AG08395 (cell line): ENCODE results near the gene TRAPPC1.
A peak's percentile ranks its signal among the peaks of the same experiment; 100 is the strongest.

Experiments used
- DNase-seq: peaks from one replicate; pipeline ENCODE4 v3.0.0; 2012; ENCODE audit warnings: mixed read lengths, low spot score

Gene TRAPPC1

DNA sequence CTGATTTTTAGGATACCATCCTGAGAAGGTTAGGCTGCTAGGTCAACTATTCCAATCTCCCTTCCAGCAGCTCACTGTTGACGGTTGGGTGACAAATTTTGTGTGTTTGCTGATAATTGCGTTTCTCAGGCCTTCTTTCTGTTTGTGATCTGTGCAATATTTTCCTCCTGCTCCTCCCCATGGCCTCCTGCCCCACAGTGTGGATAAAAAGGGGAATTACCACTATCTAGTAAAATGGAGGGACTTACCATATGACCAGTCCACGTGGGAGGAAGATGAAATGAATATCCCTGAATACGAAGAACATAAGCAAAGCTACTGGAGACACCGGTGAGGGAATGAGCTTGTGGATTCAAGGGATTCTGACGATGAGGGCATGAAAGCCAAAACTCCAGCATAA, 34.0 kb downstream of the TRAPPC1 start:
- peak; percentile 77 for DNase-seq

DNA sequence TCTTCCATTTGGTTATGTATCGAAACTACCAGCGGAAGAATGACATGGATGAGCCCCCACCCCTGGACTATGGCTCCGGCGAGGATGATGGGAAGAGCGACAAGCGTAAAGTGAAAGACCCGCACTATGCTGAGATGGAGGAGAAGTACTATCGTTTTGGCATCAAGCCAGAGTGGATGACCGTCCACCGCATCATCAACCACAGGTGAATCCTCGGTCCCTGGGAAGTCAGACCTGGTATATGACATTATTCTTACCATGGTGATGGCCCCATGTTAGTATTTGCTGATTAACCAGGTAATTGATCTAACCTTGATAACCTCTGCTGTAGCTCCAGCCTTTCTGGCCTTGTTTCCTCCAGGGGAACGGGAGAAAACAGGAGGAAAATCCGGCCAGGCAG, 34.7 kb downstream of the TRAPPC1 start:
- no peak for DNase-seq

DNA sequence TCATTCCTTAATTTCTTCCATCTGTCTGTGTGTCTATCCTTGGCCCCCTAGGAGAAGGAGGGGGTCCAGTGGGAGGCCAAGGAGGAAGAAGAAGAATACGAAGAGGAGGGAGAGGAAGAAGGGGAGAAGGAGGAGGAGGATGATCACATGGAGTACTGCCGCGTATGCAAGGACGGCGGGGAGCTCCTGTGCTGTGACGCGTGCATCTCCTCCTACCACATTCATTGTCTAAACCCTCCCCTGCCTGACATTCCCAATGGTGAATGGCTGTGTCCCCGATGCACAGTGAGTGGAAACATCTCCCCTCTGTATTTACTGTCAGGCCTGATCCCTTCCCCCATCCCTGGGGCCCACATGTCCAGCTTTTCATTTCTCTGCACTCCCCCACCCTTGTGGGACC, 36.9 kb downstream of the TRAPPC1 start:
- DNase-seq = no peak

DNA sequence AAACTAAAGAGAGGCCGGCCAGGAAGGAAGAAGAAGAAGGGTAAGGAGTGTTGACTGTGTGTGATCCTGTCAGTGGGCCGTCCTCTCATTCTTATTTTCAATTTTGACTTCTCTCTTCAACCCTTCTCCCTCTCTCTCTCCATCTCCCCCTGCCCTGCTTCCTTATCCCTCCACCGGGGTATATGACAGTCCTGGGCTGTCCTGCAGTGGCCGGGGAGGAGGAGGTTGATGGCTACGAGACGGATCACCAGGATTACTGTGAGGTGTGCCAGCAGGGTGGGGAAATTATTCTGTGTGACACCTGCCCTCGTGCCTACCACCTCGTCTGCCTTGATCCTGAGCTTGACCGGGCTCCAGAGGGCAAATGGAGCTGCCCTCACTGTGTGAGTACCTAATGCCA, 37.5 kb downstream of the TRAPPC1 start:
- no peak for DNase-seq

DNA sequence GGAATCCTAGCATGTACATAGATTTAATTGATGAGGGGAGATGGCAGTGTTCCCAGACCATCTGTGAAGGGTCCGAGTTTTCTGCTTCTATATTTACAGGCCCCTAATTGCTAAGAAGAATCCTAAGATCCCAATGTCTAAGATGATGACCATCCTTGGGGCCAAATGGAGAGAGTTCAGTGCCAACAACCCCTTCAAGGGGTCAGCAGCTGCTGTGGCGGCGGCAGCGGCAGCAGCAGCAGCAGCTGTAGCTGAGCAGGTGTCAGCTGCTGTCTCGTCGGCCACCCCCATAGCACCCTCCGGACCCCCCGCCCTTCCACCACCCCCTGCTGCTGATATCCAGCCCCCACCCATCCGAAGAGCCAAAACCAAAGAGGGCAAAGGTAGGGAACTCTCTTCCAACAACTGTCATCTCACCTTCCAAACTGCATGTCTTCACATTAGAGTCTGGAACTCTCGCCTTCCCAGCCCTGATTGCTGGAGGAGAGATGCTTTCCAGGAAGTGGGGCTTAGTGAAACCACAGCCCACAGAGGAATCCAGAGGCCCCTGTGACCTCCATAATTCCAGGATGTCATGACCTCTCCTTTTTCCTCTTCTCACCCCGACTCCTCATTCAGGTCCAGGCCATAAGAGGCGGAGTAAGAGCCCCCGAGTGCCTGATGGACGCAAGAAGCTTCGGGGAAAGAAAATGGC, 38.4 kb downstream of the TRAPPC1 start:
- no peak for DNase-seq

DNA sequence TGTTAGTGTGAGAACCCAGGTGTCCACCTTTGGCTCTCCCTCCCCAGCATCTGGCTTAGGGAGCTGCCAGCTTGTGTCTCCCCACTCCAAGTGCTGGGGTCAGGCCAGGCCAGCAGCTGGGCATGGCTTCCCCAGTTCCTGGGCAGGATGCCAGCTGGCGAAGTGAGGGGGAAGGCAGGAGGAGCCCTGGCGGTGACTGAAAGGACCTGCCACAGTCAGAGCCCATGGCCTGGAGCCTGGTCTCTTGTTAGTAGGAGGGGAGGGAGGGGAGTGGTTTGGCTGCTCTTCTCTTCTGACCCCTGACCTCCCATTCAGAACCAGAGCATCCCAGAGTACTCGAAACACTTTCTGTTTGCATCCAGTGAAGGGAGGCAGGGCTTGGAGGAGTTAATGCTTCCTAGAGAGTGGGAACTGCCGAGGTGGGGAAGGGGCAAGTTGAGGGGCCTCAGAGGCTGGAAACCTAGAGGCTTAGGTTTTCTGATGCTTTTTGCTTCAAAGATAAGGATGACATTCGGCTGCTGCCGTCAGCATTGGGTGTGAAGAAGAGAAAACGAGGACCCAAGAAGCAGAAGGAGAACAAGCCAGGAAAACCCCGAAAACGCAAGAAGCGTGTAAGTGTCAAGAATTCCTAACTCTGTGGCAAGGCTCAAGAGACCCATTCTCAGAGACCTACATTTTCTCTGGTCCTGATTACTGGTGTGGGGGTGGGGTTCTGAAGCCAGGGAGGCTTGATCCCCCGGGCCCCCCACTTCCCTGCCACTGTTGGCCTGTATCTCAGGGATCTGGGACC, 42.4 kb downstream of the TRAPPC1 start:
- DNase-seq = peak; percentile 96

DNA sequence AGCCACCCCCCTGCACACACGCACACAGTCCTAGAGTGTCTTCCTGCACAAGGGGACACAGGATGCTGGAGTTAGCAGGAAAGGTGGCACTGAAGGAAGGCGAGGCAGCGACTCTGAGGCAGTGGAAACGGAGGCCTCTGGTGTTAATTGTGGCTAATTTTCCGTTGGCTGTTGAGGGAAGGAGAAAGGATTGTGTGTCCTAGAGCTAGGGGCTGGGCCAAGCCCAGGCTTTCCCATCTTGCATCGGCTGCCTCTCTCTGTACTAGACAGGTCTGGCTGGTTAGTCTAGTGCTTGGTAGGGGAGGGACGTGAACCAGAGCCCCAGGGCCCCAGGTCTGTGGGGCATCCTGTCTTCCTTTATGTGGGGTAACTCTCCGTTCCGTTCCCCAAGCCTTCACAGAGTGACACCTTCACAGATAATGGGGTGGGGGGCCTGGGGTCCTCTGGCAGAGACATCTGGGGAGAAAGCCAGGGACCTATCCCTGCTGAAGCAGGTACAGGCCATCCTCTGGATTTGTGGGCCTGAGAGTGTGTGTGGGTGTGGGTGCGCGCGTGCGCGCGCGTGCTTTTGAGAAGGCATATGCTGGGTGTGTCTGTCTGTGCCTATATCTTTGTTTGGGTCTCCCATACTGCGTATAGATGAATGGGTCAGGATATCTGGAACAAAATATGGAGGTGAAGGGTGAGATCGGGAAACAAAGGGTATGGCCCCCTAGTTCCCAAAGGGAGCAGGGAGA, 43.4 kb downstream of the TRAPPC1 start, which contains the start of gene CHD3:
Gene CHD3, plus strand, starts transcription at position 606 of the 737 bp plus-strand sequence. CDS start 212 bp downstream, outside the sequence.
- no peak for DNase-seq

DNA sequence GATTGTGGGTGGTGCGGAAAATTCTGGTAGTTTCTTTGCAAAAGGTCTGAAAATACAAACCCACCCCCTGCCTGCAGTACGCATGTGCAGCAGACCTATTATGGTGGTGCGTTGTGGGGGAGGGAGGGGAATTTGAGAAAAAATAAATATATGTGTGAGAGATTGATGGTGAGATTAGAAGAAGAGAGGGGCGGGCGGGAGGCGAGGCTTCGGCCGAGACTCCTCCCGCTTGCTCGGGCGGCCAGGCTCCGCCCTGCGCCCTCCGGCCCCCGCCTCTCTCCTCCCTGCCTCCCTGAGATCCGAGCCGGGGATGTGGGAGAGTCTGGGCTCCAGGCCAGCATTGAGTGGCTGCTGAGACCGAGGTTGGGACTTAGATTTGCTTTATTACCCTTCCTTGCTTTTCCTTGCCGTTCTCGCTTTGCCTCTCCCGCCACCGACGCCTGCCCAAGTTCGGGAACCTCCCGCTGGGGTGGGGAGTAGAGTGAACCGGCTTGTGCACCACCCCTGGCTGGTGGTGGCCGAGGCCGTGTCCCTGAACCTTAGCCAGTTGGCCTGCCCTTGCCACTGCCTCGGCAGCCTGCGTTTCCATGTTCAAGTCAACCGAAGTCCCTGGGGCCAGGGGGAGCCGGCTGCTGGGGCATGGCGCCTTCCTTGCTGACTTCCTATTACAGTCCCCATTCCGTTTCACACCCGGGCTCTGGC, 44.1 kb downstream of the TRAPPC1 start:
- peak; percentile 96 for DNase-seq

DNA sequence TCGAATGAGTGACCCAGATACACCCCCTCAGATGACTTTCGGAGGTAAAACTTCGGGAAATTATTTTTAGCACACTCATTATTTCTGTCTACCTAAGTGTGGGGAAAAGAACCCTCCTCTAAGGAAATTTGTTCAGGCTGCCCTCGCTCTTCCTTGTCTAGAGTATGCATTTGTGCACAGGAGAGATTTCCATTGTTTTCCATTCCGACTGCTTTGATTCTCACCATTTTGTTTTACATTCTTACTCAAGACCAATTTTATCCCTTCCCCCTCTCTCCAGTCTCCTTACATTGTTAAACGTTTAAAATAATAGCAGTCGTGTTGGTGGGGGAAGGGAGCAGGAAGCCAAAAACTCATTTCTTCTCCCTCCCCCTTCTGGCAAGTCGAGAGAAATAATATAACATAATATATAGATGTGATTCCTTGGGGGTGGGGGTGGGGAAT, 44.7 kb downstream of the TRAPPC1 start:
- DNase-seq = no peak

DNA sequence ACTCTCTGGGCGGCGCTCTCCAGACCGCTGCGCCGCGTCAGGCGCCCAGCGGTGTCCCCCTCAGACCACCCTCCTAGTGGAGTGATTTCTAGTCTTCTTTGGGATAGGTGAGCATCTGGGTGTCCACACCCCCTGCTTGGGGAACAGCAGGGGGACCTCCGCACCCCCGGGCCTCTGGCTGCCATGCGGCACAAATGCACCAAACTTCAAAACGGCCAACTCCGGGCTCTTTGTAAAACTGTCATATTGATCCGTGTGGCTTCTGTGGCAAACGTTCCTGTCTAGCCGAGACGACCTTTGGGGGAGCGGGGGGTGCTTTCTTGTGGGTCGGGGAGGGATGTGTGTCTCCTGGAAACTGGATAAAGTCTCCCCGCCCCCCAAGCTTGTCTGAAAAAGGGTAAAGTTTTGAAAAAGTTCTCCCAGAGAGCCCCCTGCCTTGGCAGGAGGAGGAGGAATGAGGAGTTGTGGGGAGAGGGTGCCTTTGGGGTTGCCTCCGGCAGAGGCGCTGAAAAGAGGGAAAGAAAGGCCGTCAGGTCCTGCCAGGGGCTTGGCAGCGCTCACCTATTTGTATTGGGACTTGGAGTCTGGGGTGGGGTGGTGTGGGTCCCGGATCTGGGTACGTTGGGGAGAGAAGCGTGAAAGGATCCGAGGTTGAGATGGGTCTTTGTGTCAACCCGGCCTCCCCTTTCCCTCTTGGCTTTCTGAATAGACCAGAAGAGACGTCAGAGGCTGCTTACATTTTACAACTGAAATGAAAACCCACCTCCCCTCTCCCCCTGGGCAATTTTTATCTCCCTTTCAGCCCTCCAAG, 45.3 kb downstream of the TRAPPC1 start:
- DNase-seq = no peak

DNA sequence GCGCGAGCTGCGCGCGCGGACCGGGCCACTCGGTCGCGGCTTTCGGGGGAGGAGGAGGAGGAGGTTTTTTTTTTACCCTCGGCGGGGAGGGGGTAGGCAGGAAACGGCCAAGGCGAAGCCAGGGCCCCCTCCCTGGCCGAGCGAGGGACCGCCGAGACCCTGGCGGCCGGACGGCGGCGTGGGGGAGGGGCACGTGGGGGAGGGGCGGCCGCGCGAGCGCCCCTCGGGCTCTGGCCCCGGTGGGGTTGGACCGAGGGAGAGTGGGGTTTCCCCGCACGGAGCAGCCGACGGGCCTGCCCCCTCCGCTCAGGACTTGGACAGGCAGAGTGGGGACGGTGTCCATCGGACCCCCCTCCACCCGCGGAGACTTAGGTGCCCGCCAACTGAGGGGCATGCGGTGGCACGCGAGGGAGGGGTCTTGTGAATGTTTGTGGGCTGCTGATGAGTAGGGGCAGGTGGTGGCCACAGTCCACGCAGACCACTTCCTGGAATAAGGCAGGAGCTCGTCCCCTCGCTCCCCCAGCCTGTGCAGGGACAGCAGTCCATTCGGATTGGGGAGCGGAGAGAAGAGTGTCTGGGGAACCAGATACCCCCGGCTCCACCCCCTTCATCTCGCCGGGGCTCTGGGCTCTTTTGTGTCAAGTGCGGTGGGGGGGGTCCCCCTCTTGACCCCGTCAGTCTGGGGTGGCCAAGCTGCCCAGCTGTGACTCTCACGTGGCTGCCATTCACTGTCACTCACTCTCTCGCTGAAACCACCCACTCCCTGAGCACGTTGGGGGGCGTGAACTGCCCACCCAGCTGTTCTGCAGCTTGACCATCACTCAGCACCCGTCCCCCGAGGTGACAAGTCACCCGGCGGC, 46.1 kb downstream of the TRAPPC1 start:
- DNase-seq = peak; percentile 28

DNA sequence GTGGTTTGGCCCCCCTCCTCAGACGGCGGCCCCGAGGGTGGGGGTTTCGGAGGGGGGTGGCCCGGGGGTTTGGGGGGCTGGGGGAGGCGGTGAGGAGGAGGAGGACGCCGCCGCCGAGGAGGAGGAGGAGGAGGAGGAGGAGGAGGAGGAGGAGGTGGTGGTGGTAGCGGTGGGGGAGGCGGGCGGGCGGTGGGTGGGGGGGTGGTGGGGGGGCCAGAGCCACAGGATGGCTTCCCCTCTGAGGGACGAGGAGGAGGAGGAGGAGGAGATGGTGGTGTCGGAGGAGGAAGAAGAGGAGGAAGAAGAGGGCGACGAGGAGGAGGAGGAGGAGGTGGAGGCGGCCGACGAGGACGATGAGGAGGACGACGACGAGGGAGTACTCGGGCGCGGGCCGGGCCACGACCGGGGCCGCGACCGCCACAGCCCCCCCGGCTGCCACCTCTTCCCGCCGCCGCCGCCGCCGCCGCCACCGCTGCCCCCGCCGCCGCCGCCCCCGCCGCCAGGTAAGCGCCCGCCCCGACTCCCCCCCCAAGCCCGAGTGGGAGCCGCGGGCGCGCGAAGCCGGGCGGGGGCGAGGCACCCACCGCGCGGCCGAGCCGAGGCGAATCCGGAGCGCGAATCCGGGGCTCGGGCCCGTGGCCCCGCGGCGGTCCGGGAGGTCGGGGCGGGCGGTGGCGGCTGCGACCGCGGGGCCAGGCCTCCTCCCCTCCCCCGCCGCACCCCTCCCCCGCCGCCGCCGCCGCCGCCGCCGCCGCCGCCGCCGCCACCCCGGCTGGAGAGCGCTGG, 47.0 kb downstream of the TRAPPC1 start:
- no peak for DNase-seq

DNA sequence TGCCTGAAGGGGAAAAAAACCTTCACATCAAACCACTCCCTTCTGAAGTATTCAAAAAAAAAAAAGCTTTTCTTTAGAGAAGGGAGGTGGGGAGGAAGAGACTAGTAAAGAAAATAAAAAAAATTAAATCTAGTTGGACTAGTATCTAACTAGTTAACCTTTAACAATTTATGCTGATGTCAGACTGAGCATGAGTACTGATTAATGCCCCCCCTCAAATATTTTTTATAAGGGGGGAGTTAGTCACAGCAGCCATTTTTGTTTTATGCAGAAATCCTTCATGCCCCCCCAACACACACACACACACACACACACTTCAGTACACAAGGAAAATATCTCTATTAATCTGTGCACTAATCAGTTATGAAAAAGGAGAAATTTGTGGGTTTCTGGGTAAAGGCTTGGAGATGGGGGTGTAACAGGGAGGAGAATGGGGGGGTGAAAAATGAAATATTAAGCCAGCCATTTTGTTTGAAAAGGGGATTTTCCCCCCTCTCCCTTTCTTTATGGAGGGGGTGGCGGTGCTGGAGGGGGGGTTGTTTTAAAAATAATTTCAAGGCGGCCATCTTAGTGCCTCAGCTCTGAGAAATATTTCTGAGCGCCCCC, 47.9 kb downstream of the TRAPPC1 start:
- DNase-seq = peak; percentile 39

DNA sequence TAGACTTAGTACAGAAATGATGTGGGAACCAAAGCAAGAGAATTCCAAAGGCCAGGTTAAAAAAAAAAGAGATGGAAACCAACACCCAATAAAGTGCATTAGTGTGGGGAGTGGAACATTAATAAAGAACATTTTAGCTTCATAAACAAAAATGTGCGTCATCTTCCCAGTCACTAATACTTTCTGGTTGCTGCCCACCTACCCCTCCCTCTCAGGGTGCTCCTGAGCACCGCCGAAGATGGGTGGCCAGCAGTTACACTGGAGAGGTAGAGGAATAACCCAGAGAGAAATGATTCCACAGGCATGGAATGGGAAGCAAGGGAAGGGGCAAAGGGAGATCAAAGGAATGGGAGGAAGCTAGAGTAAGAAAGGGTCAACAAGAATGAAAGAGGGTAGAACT, 49.1 kb downstream of the TRAPPC1 start:
- no peak for DNase-seq

DNA sequence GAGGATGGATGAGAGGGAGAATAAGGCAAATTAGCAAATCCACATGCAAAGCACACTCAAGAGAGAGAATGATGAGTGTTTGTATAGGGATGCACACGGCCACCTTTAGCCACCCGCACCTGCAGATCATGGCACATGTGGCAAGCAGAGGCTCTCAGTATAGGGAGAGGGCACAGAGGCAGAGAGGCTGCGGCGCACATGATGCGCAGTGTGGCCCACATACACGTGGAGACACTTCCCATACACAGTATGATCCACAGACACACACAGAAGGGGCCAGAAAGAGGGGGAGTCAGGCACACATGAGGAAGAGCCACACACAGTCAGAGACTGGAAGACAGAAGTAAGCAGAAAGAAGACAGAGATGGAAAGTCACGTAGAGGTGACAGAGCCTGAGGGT, 49.7 kb downstream of the TRAPPC1 start:
- no peak for DNase-seq

DNA sequence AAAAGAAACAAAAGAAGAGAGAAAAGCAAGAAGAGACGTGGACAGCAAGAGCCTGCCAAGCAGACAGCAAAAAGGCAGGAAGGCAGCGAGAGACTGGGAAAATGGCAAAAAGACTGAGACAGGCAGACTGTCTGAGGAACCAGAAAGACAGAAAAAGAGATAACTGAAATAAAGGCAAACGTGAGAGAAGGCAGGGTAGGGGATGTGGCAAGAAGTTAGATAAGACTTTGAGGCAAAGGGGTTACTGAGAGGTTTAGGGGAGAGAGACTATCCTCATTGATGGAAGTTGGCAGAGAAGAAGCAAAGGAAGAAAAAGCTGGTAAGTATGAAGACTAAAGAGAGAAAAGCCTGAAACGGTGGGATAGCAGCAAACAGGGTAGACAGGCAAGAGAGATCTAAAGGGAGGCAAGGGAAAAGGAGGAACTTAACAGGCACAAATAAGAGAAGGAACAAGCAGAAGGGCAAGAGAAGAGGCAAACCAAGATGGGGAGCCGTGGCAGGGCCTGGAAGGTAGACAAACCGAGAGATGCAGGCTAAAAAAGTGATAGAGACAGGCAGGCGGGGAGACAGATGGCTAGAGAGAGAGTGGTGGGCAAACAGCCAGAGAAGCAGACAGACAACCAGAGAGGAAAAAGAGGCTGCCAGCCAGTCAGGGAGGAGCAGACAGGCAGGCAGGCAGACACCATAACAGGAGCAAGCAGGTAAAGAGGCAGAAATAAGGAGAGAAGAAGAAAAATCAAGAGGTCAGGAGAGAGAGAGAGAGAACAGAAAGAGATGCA, 50.3 kb downstream of the TRAPPC1 start:
- no peak for DNase-seq
